GM12892 (cell line): Measurements from ENCODE around the gene IGF1R.

Experiments
- DNase-seq: peaks from one replicate; pipeline ENCODE4 v3.0.0; 2011; ENCODE audit not compliant: insufficient read length
- FAIRE-seq: peaks from 2 replicates; lab custom pipeline; 2011; peaks lifted over from hg19 to GRCh38; lab: Jason Lieb, UNC
- POLR2A ChIP-seq: IDR thresholded peaks from 2 replicates; pipeline ENCODE4 v1.6.1; 2011; ENCODE audit warnings: low read depth, low read length, control low read depth
- POLR2AphosphoS5 ChIP-seq: IDR thresholded peaks from 2 replicates; pipeline ENCODE4 v1.6.1; 2011; ENCODE audit warnings: low read depth, low read length, control low read depth
- TAF1 ChIP-seq: IDR thresholded peaks from 2 replicates; pipeline ENCODE4 v1.6.1; 2011; ENCODE audit warnings: low read depth, mild to moderate bottlenecking, control low read depth, low read length, borderline replicate concordance

IGF1R gene

GRCh38 chr15:98896802-98897732, 248.7 kb downstream of the IGF1R start:
- FAIRE-seq (no peak), DNase-seq (no peak)
- no peak for TF ChIP-seq TAF1
- no peak for TF ChIP-seq POLR2A
- no peak for TF ChIP-seq POLR2AphosphoS5

- FAIRE-seq (no peak), DNase-seq (no peak)
- TF ChIP-seq POLR2AphosphoS5 (no peak), POLR2A (no peak), TAF1 (no peak)
Observed at GRCh38 chr15:98898122-98898521, 249.8 kb downstream of the IGF1R start.

- TF ChIP-seq TAF1 = no peak
- TF ChIP-seq POLR2A = no peak
- TF ChIP-seq POLR2AphosphoS5 = no peak
- FAIRE-seq (no peak), DNase-seq (no peak)
Observed at GRCh38 chr15:98899272-98900021, 251.1 kb downstream of the IGF1R start.

- DNase-seq = no peak
- no peak for FAIRE-seq
- TF ChIP-seq POLR2A = no peak
- TF ChIP-seq TAF1 = no peak
- TF ChIP-seq POLR2AphosphoS5 = no peak
Observed at GRCh38 chr15:98900356-98900755, 252.0 kb downstream of the IGF1R start.

DNA sequence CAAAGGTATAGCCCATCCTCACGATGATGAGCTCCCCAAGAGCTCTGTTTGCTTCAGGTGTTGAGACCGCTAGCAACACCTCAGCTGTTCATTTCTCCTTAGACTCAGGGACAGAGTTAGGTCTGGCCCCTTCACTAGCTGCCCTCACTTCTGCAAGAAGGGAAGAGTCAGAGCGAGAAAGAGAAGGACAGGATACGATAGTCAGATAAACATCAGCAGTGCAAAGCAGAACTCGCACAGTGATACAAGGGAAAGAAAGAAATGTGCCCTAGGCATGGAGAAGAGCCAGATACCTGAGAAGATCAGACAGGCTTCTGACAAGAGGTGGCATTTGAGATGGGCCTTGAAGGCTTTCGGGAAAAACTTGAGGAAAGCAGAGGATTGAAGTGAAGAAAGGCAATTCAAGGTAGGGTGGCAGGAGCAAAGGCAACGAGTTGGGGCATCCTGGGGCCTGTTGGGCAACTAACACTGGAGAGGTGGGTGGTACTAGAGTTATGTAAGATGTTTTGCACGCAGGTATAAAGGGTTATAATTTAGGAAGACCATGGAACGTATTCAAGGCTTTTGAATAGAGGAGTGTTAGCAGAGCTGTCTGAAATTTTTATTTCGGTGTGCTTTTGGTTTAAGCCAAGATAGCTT, 253.2 kb downstream of the IGF1R start:
- FAIRE-seq (no peak), DNase-seq (no peak)
- TF ChIP-seq POLR2A (no peak), TAF1 (no peak), POLR2AphosphoS5 (no peak)

GRCh38 chr15:98902931-98903330, 254.6 kb downstream of the IGF1R start:
- no peak for DNase-seq
- FAIRE-seq = no peak
- TF ChIP-seq POLR2A (no peak), TAF1 (no peak), POLR2AphosphoS5 (no peak)

GRCh38 chr15:98903377-98904018, 255.2 kb downstream of the IGF1R start:
- DNase-seq (no peak), FAIRE-seq (no peak)
- TF ChIP-seq POLR2AphosphoS5 = no peak
- no peak for TF ChIP-seq POLR2A
- no peak for TF ChIP-seq TAF1

DNA sequence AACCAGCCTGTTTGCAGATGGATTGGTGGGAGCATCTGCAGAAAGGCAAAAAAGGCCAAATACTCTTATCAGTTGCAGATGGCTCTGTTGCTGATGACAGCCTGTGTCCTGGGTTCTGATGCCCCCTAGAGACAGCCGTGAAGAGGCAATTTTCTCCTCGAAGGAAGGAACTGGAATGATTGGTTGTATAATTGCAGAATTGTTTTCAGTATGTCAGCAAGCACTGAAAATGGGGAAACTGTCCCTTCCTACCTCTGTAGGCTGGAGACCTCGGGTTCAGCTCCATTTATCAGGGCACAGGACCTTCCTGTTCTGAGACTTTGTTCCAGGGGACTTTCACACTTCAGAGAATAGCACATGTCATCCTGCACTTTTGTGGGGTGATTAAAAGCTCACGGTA, 256.2 kb downstream of the IGF1R start:
- TF ChIP-seq TAF1 (no peak), POLR2A (no peak), POLR2AphosphoS5 (no peak)
- FAIRE-seq = no peak
- no peak for DNase-seq

DNA sequence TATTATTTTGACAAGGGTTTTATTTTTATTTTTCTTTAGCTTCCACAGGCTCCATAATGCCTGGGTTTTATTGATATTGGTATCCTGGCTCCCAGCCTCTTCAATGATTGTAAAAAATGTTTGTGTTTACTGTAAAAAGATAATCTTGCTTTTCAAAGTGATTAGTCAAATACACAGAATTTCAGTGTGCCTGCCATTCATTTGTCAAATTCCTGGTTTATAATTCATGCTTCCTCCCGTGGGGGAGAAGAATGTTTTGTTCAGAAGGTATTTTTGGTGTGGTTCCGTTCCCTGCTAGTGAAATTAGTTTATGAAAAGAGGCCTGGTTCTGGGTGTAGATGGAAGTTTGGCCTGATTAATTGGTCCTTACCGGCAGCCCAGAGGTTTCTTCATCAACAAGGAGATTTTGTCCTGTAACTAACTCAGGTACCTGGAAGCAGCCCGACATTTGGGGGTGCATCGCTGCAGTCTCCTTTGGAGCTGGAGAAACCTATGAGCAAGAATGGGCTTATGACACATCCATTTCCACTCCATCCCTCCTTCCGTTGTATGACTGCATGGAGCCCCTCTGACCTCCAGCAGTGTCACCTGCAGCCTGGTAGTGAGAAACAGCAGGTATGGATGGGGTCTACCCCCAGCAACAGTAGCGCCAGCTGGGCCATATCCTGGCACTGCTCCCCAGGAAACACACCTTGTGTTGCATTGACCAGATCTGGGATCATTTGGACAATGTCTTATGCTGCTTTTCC, 257.8 kb downstream of the IGF1R start:
- no peak for DNase-seq
- TF ChIP-seq POLR2A (no peak), TAF1 (no peak), POLR2AphosphoS5 (no peak)
- FAIRE-seq = no peak

- DNase-seq (no peak), FAIRE-seq (no peak)
- TF ChIP-seq POLR2AphosphoS5 (no peak), TAF1 (no peak), POLR2A (no peak)
Observed at GRCh38 chr15:98906712-98907083, 258.4 kb downstream of the IGF1R start.
